ENCODE results near the gene MYL12B. TPM values are rescaled to one million over a fixed set of nuclear protein-coding genes. Genes with fewer than 3 reads are reported as not detected.

MYL12B gene
- total RNA-seq, 1 donor from 2014 or later, result 185 TPM

DNA sequence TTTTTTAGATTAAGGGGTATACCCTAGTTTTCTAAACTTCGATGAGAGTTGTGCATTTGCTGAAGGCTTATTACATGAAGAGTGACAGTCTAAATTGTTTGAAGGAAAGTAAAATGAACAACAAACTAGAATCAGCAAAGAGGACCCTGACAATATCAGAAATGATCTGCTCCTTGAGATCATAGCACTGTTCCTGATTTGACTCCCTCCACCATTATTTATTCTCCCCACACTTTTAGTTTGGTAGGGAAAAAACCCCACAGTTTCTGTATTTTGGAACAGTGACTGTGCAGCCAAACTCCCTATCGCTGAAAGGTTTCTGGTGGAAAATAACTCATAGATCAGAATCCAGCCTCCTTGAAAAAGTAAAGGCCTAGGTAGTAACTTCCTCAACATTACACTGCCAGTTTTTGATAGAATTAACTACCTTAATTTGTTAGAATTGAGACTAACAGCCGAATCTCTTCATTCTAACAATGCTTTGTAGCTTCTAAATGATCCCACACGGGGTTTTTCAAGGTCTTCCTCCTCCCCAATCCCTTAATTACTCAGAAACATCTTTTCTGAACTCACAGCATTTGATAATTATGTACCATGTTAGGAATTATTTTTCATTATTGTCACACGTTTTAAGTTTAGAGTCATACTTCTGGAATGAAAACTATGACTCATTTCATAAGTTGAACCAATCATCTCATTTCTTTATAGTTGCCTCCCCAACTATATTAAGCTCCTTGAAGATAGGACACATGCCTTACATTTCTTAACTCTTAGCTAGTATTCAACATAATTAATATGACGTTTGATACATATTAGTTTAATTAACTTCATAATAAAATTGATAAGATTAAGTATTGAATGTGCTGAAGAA, 11.5 kb upstream of the MYL12B start:
- Mint-ChIP-seq H3K36me3 (ENCODE audit: low read depth) (peaks cover 65% of the 10 kb centered on the region), H3K4me1 (peaks cover 73% of the 10 kb centered on the region), H3K4me3 (peak overlapping the region; percentile 74), H3K27me3 (no peaks in the 10 kb centered on the region), H3K27ac (peak overlapping the region; percentile 72), H3K9me3 (no peaks in the 10 kb centered on the region)
- TF ChIP-seq, protein P1, sequence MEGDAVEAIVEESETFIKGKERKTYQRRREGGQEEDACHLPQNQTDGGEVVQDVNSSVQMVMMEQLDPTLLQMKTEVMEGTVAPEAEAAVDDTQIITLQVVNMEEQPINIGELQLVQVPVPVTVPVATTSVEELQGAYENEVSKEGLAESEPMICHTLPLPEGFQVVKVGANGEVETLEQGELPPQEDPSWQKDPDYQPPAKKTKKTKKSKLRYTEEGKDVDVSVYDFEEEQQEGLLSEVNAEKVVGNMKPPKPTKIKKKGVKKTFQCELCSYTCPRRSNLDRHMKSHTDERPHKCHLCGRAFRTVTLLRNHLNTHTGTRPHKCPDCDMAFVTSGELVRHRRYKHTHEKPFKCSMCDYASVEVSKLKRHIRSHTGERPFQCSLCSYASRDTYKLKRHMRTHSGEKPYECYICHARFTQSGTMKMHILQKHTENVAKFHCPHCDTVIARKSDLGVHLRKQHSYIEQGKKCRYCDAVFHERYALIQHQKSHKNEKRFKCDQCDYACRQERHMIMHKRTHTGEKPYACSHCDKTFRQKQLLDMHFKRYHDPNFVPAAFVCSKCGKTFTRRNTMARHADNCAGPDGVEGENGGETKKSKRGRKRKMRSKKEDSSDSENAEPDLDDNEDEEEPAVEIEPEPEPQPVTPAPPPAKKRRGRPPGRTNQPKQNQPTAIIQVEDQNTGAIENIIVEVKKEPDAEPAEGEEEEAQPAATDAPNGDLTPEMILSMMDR (IDR thresholded peaks at IDR 0.05), result no peak
- no peak for DNase-seq
- no peak for ATAC-seq (ENCODE audit: low read depth)
- intact Hi-C loops (cut with micrococcal nuclease), result no loop called here
- ChIA-PET CTCF (interaction anchor here (3.8 kb wide), 1 partner anchor 415 kb away, joined by 14 read pairs; no protein-coding TSS in a partner anchor), POLR2A (interaction anchor here (0.5 to 9.2 kb wide), 9 partner anchors 11 to 416 kb away, joined by 3 to 166 read pairs (median 4); partner anchors contain the start of gene MYL12B)

DNA sequence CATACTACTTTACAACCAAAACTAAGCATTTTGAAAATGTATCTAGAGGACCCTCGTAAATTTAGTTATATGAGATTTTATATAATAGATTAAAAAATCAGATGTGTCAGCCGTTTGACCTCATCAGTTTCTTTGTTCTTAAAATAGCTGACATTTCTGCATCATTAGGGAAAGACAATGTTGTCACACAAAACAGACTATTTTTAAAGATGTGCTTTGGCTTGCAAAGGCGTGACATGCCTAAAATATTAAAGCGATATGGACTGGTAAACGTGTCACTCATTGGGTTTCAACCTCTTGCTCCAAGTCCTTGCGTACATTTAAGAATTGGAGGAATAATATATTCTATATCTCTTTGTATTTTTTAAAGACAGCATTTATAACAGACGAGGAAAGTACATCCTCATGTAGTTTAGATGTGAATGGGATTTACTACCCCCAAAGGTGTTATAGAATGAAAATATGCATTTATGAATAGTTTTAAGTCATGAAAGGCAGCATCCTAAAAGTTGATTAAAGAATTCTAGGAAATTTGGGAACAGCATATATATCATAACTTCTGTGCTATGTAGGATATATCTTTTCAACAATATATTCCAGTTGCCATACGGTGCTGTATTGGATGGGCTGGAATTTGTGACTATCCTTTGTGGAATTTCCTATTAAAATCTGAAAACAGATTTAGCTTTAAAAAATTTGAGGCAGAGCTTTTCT, 10.5 kb upstream of the MYL12B start:
- ATAC-seq (ENCODE audit: low read depth), result no peak
- intact Hi-C loops (cut with micrococcal nuclease), result no loop called here
- CTCF ChIA-PET, result interaction anchor here (0.8 to 3.8 kb wide), 2 partner anchors 203 to 414 kb away, joined by 3 to 14 read pairs; no protein-coding TSS in a partner anchor
- H3K9me3 Mint-ChIP-seq, result no peaks in the 10 kb centered on the region
- no peak for DNase-seq
- peaks cover 70% of the 10 kb centered on the region for H3K36me3 Mint-ChIP-seq (ENCODE audit: low read depth)
- H3K27ac Mint-ChIP-seq, result peak overlapping the region; percentile 35
- H3K4me1 Mint-ChIP-seq, result peaks cover 74% of the 10 kb centered on the region
- POLR2A ChIA-PET, result interaction anchor here (0.5 to 9.2 kb wide), 8 partner anchors 10 to 415 kb away, joined by 3 to 166 read pairs (median 5); partner anchors contain the start of gene MYL12B
- TF ChIP-seq, protein P1 (IDR thresholded peaks at IDR 0.05), result no peak
- no peaks in the 10 kb centered on the region for H3K27me3 Mint-ChIP-seq
- peak overlapping the region; percentile 19 for H3K4me3 Mint-ChIP-seq

DNA sequence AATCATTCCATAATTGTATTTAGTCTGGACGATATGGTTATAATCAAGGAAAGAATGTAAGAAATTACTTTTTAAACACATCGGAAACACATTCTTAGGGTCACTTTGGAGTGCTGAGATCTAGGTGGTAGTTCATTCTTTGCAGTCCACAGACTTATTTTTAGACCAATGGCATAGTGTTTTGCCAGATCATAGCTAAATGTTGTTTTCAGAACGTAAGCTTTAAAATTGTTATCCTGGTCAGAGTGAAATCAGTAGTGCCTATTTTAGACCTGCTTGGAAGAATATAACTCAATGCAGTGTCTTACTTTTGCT, 10.0 kb upstream of the MYL12B start:
- ATAC-seq (ENCODE audit: low read depth) (no peak), DNase-seq (no peak)
- POLR2A ChIA-PET, result interaction anchor here (1.0 to 9.2 kb wide), 2 partner anchors 10 to 333 kb away, joined by 3 to 166 read pairs; partner anchors contain the start of gene MYL12B
- CTCF ChIA-PET, result interaction anchor here (0.8 to 3.8 kb wide), 3 partner anchors 28 to 414 kb away, joined by 3 to 14 read pairs (median 3); no protein-coding TSS in a partner anchor
- H3K27me3 Mint-ChIP-seq, result no peaks in the 10 kb centered on the region
- peak overlapping the region; percentile 35 for H3K27ac Mint-ChIP-seq
- H3K4me3 Mint-ChIP-seq, result no peak overlapping the region
- H3K9me3 Mint-ChIP-seq, result no peaks in the 10 kb centered on the region
- peaks cover 76% of the 10 kb centered on the region for H3K4me1 Mint-ChIP-seq
- TF ChIP-seq, protein P1 (IDR thresholded peaks at IDR 0.05), result no peak
- H3K36me3 Mint-ChIP-seq (ENCODE audit: low read depth), result peaks cover 73% of the 10 kb centered on the region
- intact Hi-C loops (cut with micrococcal nuclease), result no loop called here

DNA sequence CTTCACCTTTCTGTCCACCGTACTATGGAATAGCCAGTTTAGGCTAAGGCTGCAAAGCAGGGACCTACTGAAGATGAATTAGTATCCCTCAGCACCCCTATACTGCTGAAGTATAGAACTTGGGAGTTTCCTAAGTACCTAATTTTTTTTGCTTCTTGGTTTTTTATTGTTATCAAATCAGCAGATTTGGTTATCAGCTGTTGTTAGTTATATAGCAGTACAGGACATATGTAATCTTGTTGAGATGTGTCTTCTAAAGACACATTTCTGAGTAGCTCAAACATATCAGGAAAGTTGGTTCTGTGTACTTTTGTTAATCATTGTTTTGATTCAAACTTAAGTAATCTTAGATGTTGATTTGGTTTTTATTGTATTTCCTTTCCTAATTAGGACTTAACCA, 9.1 kb upstream of the MYL12B start:
- Mint-ChIP-seq H3K4me1 (peaks cover 84% of the 10 kb centered on the region), H3K27ac (peak overlapping the region; percentile 30), H3K4me3 (no peak overlapping the region), H3K36me3 (ENCODE audit: low read depth) (peaks cover 76% of the 10 kb centered on the region), H3K27me3 (no peaks in the 10 kb centered on the region), H3K9me3 (no peaks in the 10 kb centered on the region)
- DNase-seq, result no peak
- ATAC-seq (ENCODE audit: low read depth), result no peak
- POLR2A ChIA-PET, result interaction anchor here (1.0 to 9.2 kb wide), 2 partner anchors 9 to 332 kb away, joined by 3 to 166 read pairs; partner anchors contain the start of gene MYL12B
- TF ChIP-seq, protein P1 (IDR thresholded peaks at IDR 0.05), result no peak
- intact Hi-C loops (cut with micrococcal nuclease), result no loop called here
- CTCF ChIA-PET, result interaction anchor here (3.8 kb wide), 1 partner anchor 413 kb away, joined by 14 read pairs; no protein-coding TSS in a partner anchor
